GM10266 (cell line): ENCODE measurements around the gene PML.
A peak's percentile ranks its signal among the peaks of the same experiment; 100 is the strongest.
"Not testable (repeated sequence)": the region's sequence is repeated elsewhere in the genome, so short reads cannot be mapped to it uniquely, and the experiment has no call there.

Experiments used
- DNase-seq: peaks from one replicate; pipeline ENCODE4 v3.0.0; 2012; ENCODE audit errors: extremely low spot score
- CTCF ChIP-seq: IDR thresholded peaks from 2 replicates; pipeline ENCODE4 v1.5.1; 2012; ENCODE audit warnings: mild to moderate bottlenecking, low read depth; ENCODE audit not compliant: control insufficient read depth, insufficient read depth; ENCODE audit errors: missing control alignments

PML gene

GRCh38 chr15:74050127-74050526, 55.6 kb downstream of the PML start:
- TF ChIP-seq CTCF, result no peak
- DNase-seq, result no peak

GRCh38 chr15:74050556-74051234, 56.2 kb downstream of the PML start:
- DNase-seq, result no peak
- TF ChIP-seq CTCF, result no peak

- not testable (repeated sequence) for DNase-seq
These were observed 58.0 kb downstream of the PML start for GRCh38 chr15:74052271-74053260.

GRCh38 chr15:74053517-74053916, 59.0 kb downstream of the PML start:
- DNase-seq, result no peak
- no peak for TF ChIP-seq CTCF

- TF ChIP-seq CTCF, result peak; percentile 60
- peak; percentile 79 for DNase-seq
These were observed 59.5 kb downstream of the PML start for GRCh38 chr15:74053941-74054529.

- TF ChIP-seq CTCF, result no peak
- no peak for DNase-seq
These were observed 61.3 kb downstream of the PML start for GRCh38 chr15:74055804-74056203.

GRCh38 chr15:74056330-74056729, 61.8 kb downstream of the PML start:
- not testable (repeated sequence) for DNase-seq

- not testable (repeated sequence) for DNase-seq
These were observed 64.7 kb downstream of the PML start for GRCh38 chr15:74059050-74059833.
